Measurements from ENCODE around the gene CNTNAP5.

The CNTNAP5 gene

DNA sequence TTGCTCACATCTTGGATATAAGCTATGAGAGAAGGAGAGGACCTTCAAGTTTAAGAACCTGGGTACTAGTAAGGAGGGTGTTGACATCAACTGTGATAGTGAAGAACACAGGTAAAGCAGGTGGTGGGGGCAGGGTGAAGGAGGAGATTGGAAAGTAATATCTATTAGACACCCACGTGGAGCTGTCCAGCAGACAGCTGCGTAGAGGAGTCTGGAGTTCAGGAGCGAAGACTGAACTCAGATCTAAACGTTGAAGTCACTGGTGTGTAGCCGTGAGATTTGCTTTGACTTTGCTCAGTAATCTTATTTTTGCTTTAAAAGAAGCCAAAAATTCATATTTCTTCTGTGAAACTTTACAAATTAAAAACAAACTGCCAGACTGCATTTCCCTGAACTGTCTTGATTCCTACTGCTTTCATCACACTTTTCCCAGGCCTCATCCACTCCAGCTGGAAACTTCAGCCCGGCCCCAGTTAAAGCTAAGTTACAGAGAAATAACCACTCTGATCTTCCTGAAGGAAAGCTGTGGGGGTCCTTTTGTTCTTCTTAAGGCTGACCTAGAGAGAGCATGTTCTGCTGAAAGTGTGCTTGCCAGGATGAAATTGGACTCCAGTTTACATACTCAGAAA lies 533.3 kb downstream of the CNTNAP5 start:
- DNase-seq = no peak
- Histone ChIP-seq H3K27me3 (ENCODE audit: insufficient read depth, low read depth, severe bottlenecking) (no peaks in the 10 kb centered on the region), H3K27ac (no peak overlapping the region), H3K9me3 (ENCODE audit: severe bottlenecking) (no peaks in the 10 kb centered on the region), H3K36me3 (no peaks in the 10 kb centered on the region), H3K4me3 (ENCODE audit: low read depth, low read length) (no peak overlapping the region)
- no peak for TF ChIP-seq CTCF (IDR thresholded peaks at IDR 0.05; ENCODE audit: low read depth, low read length)

- Histone ChIP-seq H3K9me3 (ENCODE audit: severe bottlenecking) (no peaks in the 10 kb centered on the region), H3K36me3 (no peaks in the 10 kb centered on the region), H3K4me3 (ENCODE audit: low read depth, low read length) (no peak overlapping the region), H3K27me3 (ENCODE audit: insufficient read depth, low read depth, severe bottlenecking) (no peaks in the 10 kb centered on the region), H3K27ac (no peak overlapping the region)
- TF ChIP-seq CTCF (IDR thresholded peaks at IDR 0.05; ENCODE audit: low read depth, low read length) = no peak
- DNase-seq = no peak
These were observed 534.1 kb downstream of the CNTNAP5 start for GRCh38 chr2:124559236-124559635.

- DNase-seq = no peak
- H3K36me3 ChIP-seq = no peaks in the 10 kb centered on the region
- no peaks in the 10 kb centered on the region for H3K27me3 ChIP-seq (ENCODE audit: insufficient read depth, low read depth, severe bottlenecking)
- H3K4me3 ChIP-seq (ENCODE audit: low read depth, low read length) = no peak overlapping the region
- TF ChIP-seq CTCF (IDR thresholded peaks at IDR 0.05; ENCODE audit: low read depth, low read length) = no peak
- no peak overlapping the region for H3K27ac ChIP-seq
- no peaks in the 10 kb centered on the region for H3K9me3 ChIP-seq (ENCODE audit: severe bottlenecking)
These were observed 535.6 kb downstream of the CNTNAP5 start for GRCh38 chr2:124560592-124561112.

DNA sequence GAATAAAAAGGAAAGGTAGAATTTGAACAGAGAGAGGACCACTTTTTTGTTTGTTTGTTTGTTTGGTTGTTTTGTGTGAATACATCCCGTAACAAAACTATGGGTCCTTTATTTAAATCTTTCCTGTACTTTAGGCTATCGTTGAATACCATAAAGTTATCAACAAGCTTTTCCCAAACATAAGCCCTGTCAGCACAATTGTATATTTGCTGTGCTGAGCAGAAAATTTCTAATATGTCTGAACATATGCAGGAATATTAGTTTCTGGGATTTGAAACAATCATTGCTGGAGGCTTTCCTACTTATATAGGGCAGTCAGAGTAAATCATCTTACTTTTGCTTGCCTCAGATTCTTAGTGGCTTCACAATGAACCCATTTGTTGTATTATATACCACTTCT lies 536.4 kb downstream of the CNTNAP5 start:
- H3K27ac ChIP-seq = no peak overlapping the region
- no peaks in the 10 kb centered on the region for H3K9me3 ChIP-seq (ENCODE audit: severe bottlenecking)
- H3K4me3 ChIP-seq (ENCODE audit: low read depth, low read length) = no peak overlapping the region
- H3K27me3 ChIP-seq (ENCODE audit: insufficient read depth, low read depth, severe bottlenecking) = no peaks in the 10 kb centered on the region
- H3K36me3 ChIP-seq = no peaks in the 10 kb centered on the region
- no peak for TF ChIP-seq CTCF (IDR thresholded peaks at IDR 0.05; ENCODE audit: low read depth, low read length)
- no peak for DNase-seq

DNA sequence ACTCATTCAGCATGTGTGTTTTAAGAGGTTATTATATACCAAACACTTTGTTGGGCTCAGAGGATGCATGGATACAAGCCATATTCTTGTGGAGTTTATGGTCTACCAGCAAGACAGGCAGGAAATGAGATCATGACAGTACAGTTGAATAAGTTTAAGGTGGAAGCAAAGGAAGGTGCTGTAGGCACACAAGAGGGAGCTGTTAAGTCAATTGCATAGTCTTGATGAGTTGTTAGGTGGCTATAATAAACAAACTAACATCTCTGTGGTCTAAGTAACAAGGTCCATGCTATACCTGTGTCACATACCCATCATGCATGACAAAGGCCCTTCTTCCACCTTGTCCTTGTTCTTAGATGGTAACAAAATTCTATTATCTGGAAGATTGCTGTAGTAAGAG lies 538.3 kb downstream of the CNTNAP5 start:
- no peaks in the 10 kb centered on the region for H3K9me3 ChIP-seq (ENCODE audit: severe bottlenecking)
- no peak for DNase-seq
- H3K36me3 ChIP-seq = no peaks in the 10 kb centered on the region
- H3K4me3 ChIP-seq (ENCODE audit: low read depth, low read length) = no peak overlapping the region
- no peak overlapping the region for H3K27ac ChIP-seq
- TF ChIP-seq CTCF (IDR thresholded peaks at IDR 0.05; ENCODE audit: low read depth, low read length) = no peak
- H3K27me3 ChIP-seq (ENCODE audit: insufficient read depth, low read depth, severe bottlenecking) = no peaks in the 10 kb centered on the region

- Histone ChIP-seq H3K27me3 (ENCODE audit: insufficient read depth, low read depth, severe bottlenecking) (no peaks in the 10 kb centered on the region), H3K27ac (no peak overlapping the region), H3K36me3 (no peaks in the 10 kb centered on the region), H3K9me3 (ENCODE audit: severe bottlenecking) (no peaks in the 10 kb centered on the region), H3K4me3 (ENCODE audit: low read depth, low read length) (no peak overlapping the region)
- no peak for TF ChIP-seq CTCF (IDR thresholded peaks at IDR 0.05; ENCODE audit: low read depth, low read length)
- DNase-seq = no peak
These were observed 541.5 kb downstream of the CNTNAP5 start for GRCh38 chr2:124566518-124566970.
